ENCODE measurements around the gene ADAM17. TPM values are rescaled to one million over a fixed set of nuclear protein-coding genes. Genes with fewer than 3 reads are reported as not detected.

ADAM17 gene
- polyA plus RNA-seq, 2 donors: 8.1 to 9.8 TPM

DNA sequence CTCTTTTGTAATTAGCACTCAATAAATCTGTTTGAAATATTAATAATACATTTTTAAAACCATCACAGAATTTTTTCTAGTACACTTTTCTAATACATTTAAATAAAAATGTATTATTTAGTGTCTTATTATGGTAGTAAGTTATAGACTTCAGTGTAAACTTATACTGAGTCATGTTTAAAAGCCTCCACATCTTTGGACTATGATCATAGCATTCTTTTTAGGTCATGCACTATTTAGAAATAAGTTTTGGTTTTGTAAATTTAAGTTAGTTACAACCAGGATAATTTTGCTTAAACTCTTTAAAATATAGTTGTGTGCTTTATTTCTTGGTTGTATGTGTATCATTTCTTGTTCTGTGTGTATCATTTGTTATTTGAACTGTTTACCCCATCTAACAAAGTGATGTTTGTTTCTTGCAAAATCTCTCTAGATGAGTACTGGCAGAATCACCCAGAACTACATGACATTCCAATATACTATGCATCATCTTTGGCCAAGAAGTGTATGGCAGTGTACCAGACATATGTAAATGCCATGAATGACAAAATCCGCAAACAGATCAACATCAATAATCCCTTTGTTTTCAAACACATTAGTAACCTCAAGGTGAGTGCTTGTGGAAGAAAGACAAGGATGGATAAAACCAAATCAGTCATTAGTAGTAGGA, 115.4 kb downstream of the ADAM17 start:
- peaks cover 0 to 2% of the 10 kb centered on the region in 2 donors for H3K4me1 ChIP-seq (ENCODE audit: control insufficient read depth in 2 of 2, insufficient read depth in 2 of 2, low read length in 1 of 2)
- H3K9me3 ChIP-seq (ENCODE audit: control insufficient read depth in 2 of 2, insufficient read depth in 1 of 2, low read depth in 1 of 2, low read length in 1 of 2): no peaks in the 10 kb centered on the region
- no peak overlapping the region for H3K27ac ChIP-seq (ENCODE audit: low read depth in 2 of 2, low read length in 1 of 2)
- H3K36me3 ChIP-seq (ENCODE audit: control insufficient read depth in 2 of 2, insufficient read depth in 2 of 2, low read length in 1 of 2): peaks cover 3 to 7% of the 10 kb centered on the region in 2 donors
- 72 to 80% methylated on average over 1 of the region's 1 CpG for WGBS, 2 donors
- H3K27me3 ChIP-seq (ENCODE audit: control insufficient read depth in 1 of 2, insufficient read depth in 2 of 2, low read length in 2 of 2): no peaks in the 10 kb centered on the region
- H3K4me3 ChIP-seq (ENCODE audit: low read depth in 1 of 2, low read length in 2 of 2): no peak overlapping the region

DNA sequence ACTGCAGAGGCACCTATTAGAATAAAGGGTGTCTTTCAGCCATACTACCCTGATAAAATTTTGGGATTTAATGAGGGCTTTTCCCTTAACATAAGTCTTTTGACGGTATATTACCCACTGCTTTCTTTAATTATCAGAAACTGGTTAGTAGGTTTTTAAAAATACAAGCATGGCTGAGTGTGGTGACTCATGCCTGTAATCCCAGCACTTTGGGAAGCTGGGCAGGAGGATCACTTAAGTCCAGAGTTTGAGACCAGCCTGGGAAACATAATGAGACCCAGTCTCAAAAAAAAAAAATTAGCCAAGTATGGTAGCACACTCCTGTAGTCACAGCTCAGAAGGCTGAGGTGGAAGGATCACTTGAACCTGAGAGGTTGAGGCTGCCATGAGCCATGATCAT, 116.1 kb downstream of the ADAM17 start:
- Histone ChIP-seq H3K27me3 (ENCODE audit: control insufficient read depth in 1 of 2, insufficient read depth in 2 of 2, low read length in 2 of 2) (no peaks in the 10 kb centered on the region), H3K9me3 (ENCODE audit: control insufficient read depth in 2 of 2, insufficient read depth in 1 of 2, low read depth in 1 of 2, low read length in 1 of 2) (no peaks in the 10 kb centered on the region), H3K4me3 (ENCODE audit: low read depth in 1 of 2, low read length in 2 of 2) (no peak overlapping the region), H3K27ac (ENCODE audit: low read depth in 2 of 2, low read length in 1 of 2) (no peak overlapping the region), H3K36me3 (ENCODE audit: control insufficient read depth in 2 of 2, insufficient read depth in 2 of 2, low read length in 1 of 2) (peaks cover 6 to 7% of the 10 kb centered on the region in 2 donors), H3K4me1 (ENCODE audit: control insufficient read depth in 2 of 2, insufficient read depth in 2 of 2, low read length in 1 of 2) (peaks cover 0 to 2% of the 10 kb centered on the region in 2 donors)
- 91 to 100% methylated on average over 1 of the region's 1 CpG for WGBS, 2 donors

Other genes with a start within 250 kb of the ADAM17 start
- gene ITGB1BP1, start 132.3 kb downstream of the ADAM17 start, polyA plus RNA-seq: 10 to 100 TPM; 47.9 to 48.3 TPM
- gene CPSF3, start 132.2 kb downstream of the ADAM17 start, polyA plus RNA-seq: 10 to 100 TPM; 11.9 to 17.6 TPM
- gene IAH1, start 81.3 kb downstream of the ADAM17 start, polyA plus RNA-seq: 10 to 100 TPM; 36.2 to 42.2 TPM
- 100 to 1,000 TPM in 1 of 2 donors, 10 to 100 TPM in 1; 81.5 to 163 TPM for gene YWHAQ, start 75.2 kb upstream of the ADAM17 start, polyA plus RNA-seq

Measured in esophagus (tissue), 2 donors.